Prostate gland (tissue), 2 donors: Measurements from ENCODE around the gene CETN3. TPM values are rescaled to one million over a fixed set of nuclear protein-coding genes. Genes with fewer than 3 reads are reported as not detected.

Experiments used
- DNase-seq: peaks from one replicate; pipeline ENCODE4 v3.0.0-alpha.2; 2019; ENCODE audit warnings: low spot score
- H3K27ac ChIP-seq, 2 donors: fragments of 200-600 bp; sonication (generic); 2 replicates each; pipeline ENCODE4 v1.5.1; 2017 to 2019
- H3K27me3 ChIP-seq: fragments of 200-600 bp; sonication (generic); replicated peaks from 2 replicates; pipeline ENCODE4 v1.5.1; 2019; ENCODE audit not compliant: insufficient read depth
- H3K36me3 ChIP-seq, 2 donors: fragments of 200-600 bp; sonication (generic); 1 replicate in 1 of 2; 2 replicates in 1 of 2; pipeline versions ENCODE4 v1.5.1 to v1.8.1; 2017 to 2019
- H3K4me1 ChIP-seq: fragments of 200-600 bp; sonication (generic); replicated peaks from 2 replicates; pipeline ENCODE4 v1.5.1; 2019
- H3K4me3 ChIP-seq, 2 donors: fragments of 200-600 bp; sonication (generic); 2 replicates each; pipeline ENCODE4 v1.5.1; 2017 to 2019
- H3K9me3 ChIP-seq: fragments of 200-600 bp; sonication (generic); 2 replicates; pipeline ENCODE4 v1.5.1; 2017
- CTCF ChIP-seq, 4 experiments: fragments of 200-600 bp in 2 of 4; fragments of 450-650 bp in 2 of 4; sonication (generic) in 2 of 4; IDR thresholded peaks; 1 replicate in 3 of 4; 2 replicates in 1 of 4; pipeline ENCODE4 v1.5.1; 2016 to 2019; ENCODE audit warnings: antibody characterized with exemption in 4 of 4, mild to moderate bottlenecking in 2 of 4, moderate library complexity in 2 of 4
- POLR2A ChIP-seq: fragments of 450-650 bp; IDR thresholded peaks from one replicate; pipeline ENCODE4 v1.6.1; 2016; ENCODE audit warnings: antibody characterized with exemption, mild to moderate bottlenecking
- POLR2AphosphoS5 ChIP-seq: sonication (generic); formaldehyde crosslinking; IDR thresholded peaks from one replicate; pipeline ENCODE4 v1.6.1; 2017; ENCODE audit warnings: antibody characterized with exemption
- WGBS: methylation state at CpG from one replicate; pipeline ENCODE4 v1.1.5; 2018; 5-methylcytosine and 5-hydroxymethylcytosine counted together
- intact Hi-C: fragments of 100-400 bp; cut with DNase I; formaldehyde crosslinking; loops from one replicate; pipeline ENCODE4 v1.14.2; 2022
- total RNA-seq, 2 donors: library from RNA; depleted of rRNA; stranded (reverse); fragments of >200 nt; gene quantifications; one replicate each; pipeline ENCODE4 v1.1.0, GENCODE V29; 2016

Gene CETN3
- total RNA-seq, 2 donors from 2014 or later = 13.3 to 29.0 TPM

GRCh38 chr5:90398726-90399125, 10.8 kb downstream of the CETN3 start:
- intact Hi-C loops = no loop called here
- no peak for TF ChIP-seq POLR2A
- no peak for TF ChIP-seq POLR2AphosphoS5
- no peak for TF ChIP-seq CTCF (IDR thresholded peaks at IDR 0.05)
- Histone ChIP-seq H3K9me3 (no peaks in the 10 kb centered on the region), H3K27ac (no peak overlapping the region), H3K27me3 (no peaks in the 10 kb centered on the region), H3K36me3 (no peaks in the 10 kb centered on the region), H3K4me3 (no peak overlapping the region), H3K4me1 (no peaks in the 10 kb centered on the region)
- WGBS = 94% methylated on average over 2 of the region's 2 CpGs
- DNase-seq = no peak

- Histone ChIP-seq H3K4me3 (no peak overlapping the region), H3K4me1 (no peaks in the 10 kb centered on the region), H3K27ac (no peak overlapping the region), H3K9me3 (no peaks in the 10 kb centered on the region), H3K36me3 (no peaks in the 10 kb centered on the region), H3K27me3 (no peaks in the 10 kb centered on the region)
- WGBS = 97% methylated on average over 2 of the region's 2 CpGs
- intact Hi-C loops = no loop called here
- no peak for DNase-seq
- TF ChIP-seq POLR2A = no peak
- TF ChIP-seq POLR2AphosphoS5 = no peak
- no peak for TF ChIP-seq CTCF (IDR thresholded peaks at IDR 0.05)
Measured at GRCh38 chr5:90395005-90395404, 14.6 kb downstream of the CETN3 start.

- intact Hi-C loops = no loop called here
- Histone ChIP-seq H3K4me3 (no peak overlapping the region), H3K36me3 (no peaks in the 10 kb centered on the region), H3K27me3 (no peaks in the 10 kb centered on the region), H3K4me1 (no peaks in the 10 kb centered on the region), H3K27ac (no peak overlapping the region), H3K9me3 (no peaks in the 10 kb centered on the region)
- no peak for TF ChIP-seq CTCF (IDR thresholded peaks at IDR 0.05)
- TF ChIP-seq POLR2A = no peak
- TF ChIP-seq POLR2AphosphoS5 = no peak
- 74% methylated on average over 3 of the region's 3 CpGs for WGBS
- no peak for DNase-seq
Measured at GRCh38 chr5:90390928-90391327, 18.6 kb downstream of the CETN3 start.

- Histone ChIP-seq H3K9me3 (no peaks in the 10 kb centered on the region), H3K36me3 (no peaks in the 10 kb centered on the region), H3K27ac (no peak overlapping the region), H3K27me3 (no peaks in the 10 kb centered on the region), H3K4me1 (no peaks in the 10 kb centered on the region), H3K4me3 (no peak overlapping the region)
- 51% methylated on average over 2 of the region's 2 CpGs for WGBS
- DNase-seq = no peak
- intact Hi-C loops = no loop called here
- no peak for TF ChIP-seq CTCF (IDR thresholded peaks at IDR 0.05)
Measured at GRCh38 chr5:90390326-90390725, 19.2 kb downstream of the CETN3 start.

- Histone ChIP-seq H3K4me3 (no peak overlapping the region), H3K36me3 (no peaks in the 10 kb centered on the region), H3K9me3 (no peaks in the 10 kb centered on the region), H3K27me3 (no peaks in the 10 kb centered on the region), H3K4me1 (no peaks in the 10 kb centered on the region), H3K27ac (no peak overlapping the region)
- intact Hi-C loops = loop anchor here (10.0 kb wide), 1 partner anchor 1663 kb away; no protein-coding TSS in a partner anchor
- TF ChIP-seq POLR2A = no peak
- no peak for TF ChIP-seq POLR2AphosphoS5
- DNase-seq = no peak
- WGBS = 61% methylated on average over 3 of the region's 3 CpGs
Measured at GRCh38 chr5:90387508-90387907, 22.0 kb downstream of the CETN3 start.
